Colonic mucosa (tissue), 4 donors: ENCODE results near the gene NUMBL. TPM values are rescaled to one million over a fixed set of nuclear protein-coding genes. Genes with fewer than 3 reads are reported as not detected.

ENCODE experiments used
- DNase-seq: peaks from one replicate; pipeline ENCODE4 v3.0.0-alpha.2; 2020
- H3K27ac ChIP-seq: fragments of 200-600 bp; one replicate; pipeline ENCODE4 v1.8.0; 2021
- H3K27me3 ChIP-seq: fragments of 200-600 bp; one replicate; pipeline ENCODE4 v1.8.0; 2021
- H3K36me3 ChIP-seq: fragments of 200-600 bp; one replicate; pipeline ENCODE4 v1.8.0; 2021
- H3K4me1 ChIP-seq: fragments of 200-600 bp; one replicate; pipeline ENCODE4 v1.8.0; 2021; ENCODE audit warnings: mild to moderate bottlenecking
- H3K4me3 ChIP-seq: fragments of 200-600 bp; one replicate; pipeline ENCODE4 v1.8.0; 2021
- H3K9ac ChIP-seq, 2 donors: one replicate each; pipeline ENCODE4 v1.7.0; 2013; ENCODE audit warnings: control low read depth in 2 of 2, low read depth in 2 of 2, low read length in 2 of 2
- H3K9me3 ChIP-seq: fragments of 200-600 bp; one replicate; pipeline ENCODE4 v1.8.0; 2021
- CTCF ChIP-seq: fragments of 200-600 bp; IDR thresholded peaks from one replicate; pipeline ENCODE4 v1.8.0; 2022; ENCODE audit warnings: antibody characterized with exemption, mild to moderate bottlenecking
- intact Hi-C: fragments of 100-400 bp; cut with DNase I; formaldehyde crosslinking; loops from one replicate; pipeline ENCODE4 v1.14.1; 2022
- total RNA-seq, 2 donors: library from RNA; stranded (reverse); fragmentation: NEBNext Ultra II Directional in 1 of 2; extraction: Animal tissue kit (Norgen Biotek cat#: 25700) in 1 of 2; gene quantifications; one replicate each; pipeline ENCODE4 v1.2.1, GENCODE V29; 2021
- donor health status: healthy.
- donor health status: DM: no; HTN: no; CAD: no.
- donor health status: DM: no; HTN: no; CAD: no.

The NUMBL gene
- total RNA-seq: 10 to 100 TPM; 12.8 to 22.0 TPM

DNA sequence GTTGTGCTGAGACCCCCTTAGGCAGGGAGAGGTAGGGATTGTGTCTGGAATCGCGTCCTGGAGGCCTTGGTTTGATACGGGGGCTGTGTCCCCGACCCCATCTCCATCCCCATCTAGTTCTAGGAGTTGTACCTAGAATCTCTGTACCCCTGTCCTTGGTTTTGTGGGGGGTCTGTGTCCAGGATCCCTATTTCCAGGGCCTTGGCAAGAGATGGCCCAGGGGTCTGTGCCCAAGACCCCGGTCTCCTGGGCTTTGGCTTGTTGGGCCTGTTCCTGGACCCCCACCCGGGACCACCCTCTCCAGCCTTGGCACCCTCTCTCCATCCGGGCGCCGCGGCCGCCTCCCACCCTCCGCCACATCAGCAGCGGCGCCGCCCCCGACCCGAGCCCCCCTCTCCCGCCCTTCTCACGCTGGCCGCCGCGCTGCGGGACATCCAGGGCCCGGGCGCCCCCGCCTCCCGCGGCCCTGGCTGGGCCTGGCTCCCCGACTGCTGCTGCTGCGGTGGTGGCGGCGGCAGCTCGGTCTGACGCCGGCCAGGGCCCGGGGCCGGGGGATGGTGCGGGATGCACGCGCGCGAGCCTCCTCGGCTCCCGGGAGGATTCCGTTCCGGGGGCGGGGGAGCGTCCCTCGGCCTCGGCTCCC, at the start of gene NUMBL:
Gene NUMBL (minus strand): TSS at position 602 of the 643 bp plus-strand sequence. CDS start 168 bp downstream, at position 434.
- no peak for TF ChIP-seq CTCF
- no peaks in the 10 kb centered on the region for H3K9me3 ChIP-seq
- peak within 1 kb of the TSS; percentile 68 to 83 for H3K9ac ChIP-seq
- H3K27ac ChIP-seq: peak within 1 kb of the TSS; percentile 69
- no peak for DNase-seq
- peak within 1 kb of the TSS; percentile 53 for H3K4me3 ChIP-seq
- intact Hi-C loops: no loop called here
- no peaks in the 10 kb centered on the region for H3K4me1 ChIP-seq
- H3K36me3 ChIP-seq: no peaks in the 10 kb centered on the region
- no peaks in the 10 kb centered on the region for H3K27me3 ChIP-seq

DNA sequence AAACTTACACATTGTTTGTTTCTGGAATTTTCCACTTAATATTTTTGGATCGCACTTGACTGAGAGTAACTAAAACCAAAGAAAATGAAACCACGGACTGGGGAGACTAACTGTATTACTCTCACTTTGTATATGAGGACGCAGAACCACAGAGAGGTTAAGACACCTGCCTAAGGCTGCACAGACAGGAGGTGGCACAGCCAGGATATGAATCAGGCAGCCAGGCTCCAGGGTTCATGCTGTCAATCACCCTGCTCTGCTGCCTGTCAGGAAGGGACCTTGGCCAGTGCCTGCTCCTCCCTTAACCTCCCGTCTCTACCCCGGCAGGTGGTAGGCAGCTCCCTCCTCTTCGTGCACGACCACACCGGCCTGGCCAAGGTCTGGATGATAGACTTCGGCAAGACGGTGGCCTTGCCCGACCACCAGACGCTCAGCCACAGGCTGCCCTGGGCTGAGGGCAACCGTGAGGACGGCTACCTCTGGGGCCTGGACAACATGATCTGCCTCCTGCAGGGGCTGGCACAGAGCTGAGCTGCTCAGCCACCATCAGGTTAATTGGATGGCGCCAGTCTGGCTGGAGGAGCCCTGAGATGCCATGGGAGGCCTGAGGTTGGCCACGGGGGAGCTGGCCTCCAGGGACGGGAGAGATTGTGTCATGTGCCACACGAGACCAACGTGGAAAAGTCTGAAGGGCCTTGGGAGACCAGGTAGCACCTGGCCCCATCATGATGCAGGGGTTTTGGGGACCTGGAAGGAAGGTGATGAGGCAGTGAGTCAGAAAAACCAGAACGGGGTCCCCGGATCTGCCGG, 48.8 kb upstream of the NUMBL start:
- no peaks in the 10 kb centered on the region for H3K4me1 ChIP-seq
- TF ChIP-seq CTCF: no peak
- intact Hi-C loops: no loop called here
- H3K36me3 ChIP-seq: no peaks in the 10 kb centered on the region
- DNase-seq: no peak
- H3K27me3 ChIP-seq: no peaks in the 10 kb centered on the region
- H3K27ac ChIP-seq: no peak overlapping the region
- no peak overlapping the region for H3K4me3 ChIP-seq
- H3K9ac ChIP-seq: no peak overlapping the region
- no peaks in the 10 kb centered on the region for H3K9me3 ChIP-seq

- no peak overlapping the region for H3K4me3 ChIP-seq
- intact Hi-C loops: no loop called here
- no peak overlapping the region for H3K27ac ChIP-seq
- no peaks in the 10 kb centered on the region for H3K9me3 ChIP-seq
- no peak overlapping the region for H3K9ac ChIP-seq
- no peaks in the 10 kb centered on the region for H3K27me3 ChIP-seq
- no peaks in the 10 kb centered on the region for H3K4me1 ChIP-seq
- H3K36me3 ChIP-seq: peaks cover 7% of the 10 kb centered on the region
- no peak for TF ChIP-seq CTCF
- no peak for DNase-seq
Observed at GRCh38 chr19:40737102-40737644, 46.7 kb upstream of the NUMBL start.

DNA sequence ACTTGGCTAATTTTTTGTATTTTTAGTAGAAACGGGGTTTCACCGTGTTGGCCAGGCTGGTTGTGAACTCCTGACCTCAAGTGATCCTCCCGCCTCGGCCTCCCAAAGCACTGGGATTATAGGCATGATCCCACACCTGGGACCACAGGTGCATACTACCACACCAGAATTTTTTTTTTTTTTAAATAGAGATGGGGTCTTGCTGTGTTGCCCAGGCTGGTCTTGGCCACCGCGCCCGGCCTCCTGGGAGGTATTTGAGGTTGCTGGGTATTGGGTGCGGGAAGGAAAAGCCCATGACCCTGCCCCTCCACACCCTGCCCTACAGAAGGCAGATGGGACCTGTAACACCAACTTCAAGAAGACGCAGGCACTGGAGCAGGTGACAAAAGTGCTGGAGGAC, 46.2 kb upstream of the NUMBL start:
- Histone ChIP-seq H3K36me3 (peaks cover 7% of the 10 kb centered on the region), H3K9me3 (no peaks in the 10 kb centered on the region), H3K4me3 (no peak overlapping the region), H3K27ac (no peak overlapping the region), H3K4me1 (no peaks in the 10 kb centered on the region), H3K27me3 (no peaks in the 10 kb centered on the region), H3K9ac (no peak overlapping the region)
- intact Hi-C loops: no loop called here
- DNase-seq: no peak
- no peak for TF ChIP-seq CTCF

- DNase-seq: no peak
- no peaks in the 10 kb centered on the region for H3K27me3 ChIP-seq
- no peaks in the 10 kb centered on the region for H3K9me3 ChIP-seq
- no peaks in the 10 kb centered on the region for H3K4me1 ChIP-seq
- intact Hi-C loops: no loop called here
- peak overlapping the region in 1 of 2 donors; percentile 70 for H3K9ac ChIP-seq
- TF ChIP-seq CTCF: no peak
- H3K27ac ChIP-seq: peak overlapping the region; percentile 47
- no peak overlapping the region for H3K4me3 ChIP-seq
- H3K36me3 ChIP-seq: peaks cover 7% of the 10 kb centered on the region
Observed at GRCh38 chr19:40735013-40735771, 44.7 kb upstream of the NUMBL start.
